K562 (cell line): ENCODE data around the gene STX2. TPM values are rescaled to one million over a fixed set of nuclear protein-coding genes. Genes with fewer than 3 reads are reported as not detected.

Experiments
- CAMTA2 ChIP-seq: fragments of 250-450 bp; sonication (Bioruptor Pico); conservative IDR thresholded peaks from 2 replicates; pipeline ENCODE4 v1.5.1; 2022
- DPF2 ChIP-seq: fragments of 450-650 bp; IDR thresholded peaks from 2 replicates; pipeline ENCODE4 v1.6.1; 2016
- E4F1 ChIP-seq: fragments of 250-450 bp; sonication (Bioruptor Pico); IDR thresholded peaks from 2 replicates; pipeline ENCODE4 v1.5.0; 2021; ENCODE audit warnings: mild to moderate bottlenecking, borderline replicate concordance
- FOXP4 ChIP-seq: sonication (generic); formaldehyde crosslinking; IDR thresholded peaks from 2 replicates; pipeline ENCODE4 v1.8.0; 2022; ENCODE audit warnings: mild to moderate bottlenecking, missing genetic modification reagents, borderline replicate concordance
- IFI16 ChIP-seq: fragments of 250-450 bp; sonication (Bioruptor Pico); IDR thresholded peaks from 2 replicates; pipeline ENCODE4 v2.1.2; 2022; ENCODE audit warnings: mild to moderate bottlenecking, inconsistent platforms
- KDM2B ChIP-seq: fragments of 250-450 bp; sonication (Bioruptor Pico); IDR thresholded peaks from 2 replicates; pipeline ENCODE4 v1.8.0; 2021; ENCODE audit warnings: mild to moderate bottlenecking, moderate library complexity
- MAZ ChIP-seq, 2 experiments: fragments of 450-650 bp in 1 of 2; sonication (generic) in 1 of 2; formaldehyde crosslinking; IDR thresholded peaks in 1 of 2; conservative IDR thresholded peaks in 1 of 2; 2 replicates each; pipeline versions ENCODE4 v1.4.0 to v1.5.0; 2020; ENCODE audit warnings: mild to moderate bottlenecking in 1 of 2, missing genetic modification reagents in 1 of 2
- MBD2 ChIP-seq: sonication (generic); IDR thresholded peaks from 2 replicates; pipeline ENCODE4 v1.6.1; 2016; ENCODE audit warnings: low read depth, borderline replicate concordance
- NFRKB ChIP-seq: fragments of 450-650 bp; IDR thresholded peaks from 2 replicates; pipeline ENCODE4 v1.6.1; 2016; ENCODE audit warnings: low read depth
- PURB ChIP-seq: sonication (generic); formaldehyde crosslinking; IDR thresholded peaks from 2 replicates; pipeline ENCODE4 v1.9.0; 2021; ENCODE audit warnings: low read depth, mild to moderate bottlenecking, missing genetic modification reagents
- RBM14 ChIP-seq: fragments of 200-400 bp; formaldehyde crosslinking; IDR thresholded peaks from 2 replicates; pipeline ENCODE4 v1.6.1; 2018; ENCODE audit warnings: low read depth, mild to moderate bottlenecking, low read length, moderate library complexity, borderline replicate concordance; ENCODE audit not compliant: insufficient read depth
- RFX5 ChIP-seq: IDR thresholded peaks from 2 replicates; pipeline ENCODE4 v1.6.1; 2011; ENCODE audit warnings: low read depth, mild to moderate bottlenecking, improper control_type of control experiment, low read length
- SAP30 ChIP-seq: fragments of 200-600 bp; sonication (generic); IDR thresholded peaks from 2 replicates; pipeline ENCODE4 v1.6.1; 2012; ENCODE audit warnings: borderline replicate concordance, low read depth, mild to moderate bottlenecking, moderate library complexity, low read length, control low read depth, inconsistent platforms; ENCODE audit not compliant: insufficient read depth, poor library complexity, severe bottlenecking
- SIN3B ChIP-seq: fragments of 450-650 bp; IDR thresholded peaks from 2 replicates; pipeline ENCODE4 v1.6.1; 2017; ENCODE audit warnings: low read depth, mild to moderate bottlenecking, moderate library complexity
- SMAD4 ChIP-seq: fragments of 250-450 bp; sonication (Bioruptor Pico); conservative IDR thresholded peaks from 2 replicates; pipeline ENCODE4 v1.8.0; 2021; ENCODE audit warnings: inconsistent platforms, mild to moderate bottlenecking, moderate library complexity
- SNRNP70 ChIP-seq: fragments of 200-400 bp; formaldehyde crosslinking; optimal IDR thresholded peaks from 2 replicates; pipeline ENCODE3; 2017; ENCODE audit warnings: low read depth, low read length
- SP2 ChIP-seq: IDR thresholded peaks from 2 replicates; pipeline ENCODE4 v1.6.1; 2011; ENCODE audit warnings: mild to moderate bottlenecking, low read depth, low read length, moderate library complexity; ENCODE audit not compliant: poor library complexity, severe bottlenecking; ENCODE audit errors: extremely low read depth
- SRSF3 ChIP-seq: fragments of 200-400 bp; formaldehyde crosslinking; IDR thresholded peaks from 2 replicates; pipeline ENCODE4 v1.6.1; 2016; ENCODE audit warnings: mild to moderate bottlenecking, low read length, moderate library complexity; ENCODE audit not compliant: insufficient read depth
- SUPT5H ChIP-seq: fragments of 450-650 bp; IDR thresholded peaks from 2 replicates; pipeline ENCODE4 v1.6.1; 2016
- TCF7L2 ChIP-seq: fragments of 150-350 bp; IDR thresholded peaks from 2 replicates; pipeline ENCODE4 v1.6.1; 2016; ENCODE audit warnings: low read depth, mild to moderate bottlenecking, low read length, moderate library complexity
- ZBTB34 ChIP-seq: fragments of 250-450 bp; sonication (Bioruptor Pico); IDR thresholded peaks from 2 replicates; pipeline ENCODE4 v1.8.0; 2021; ENCODE audit warnings: mild to moderate bottlenecking, moderate library complexity
- ZBTB7A ChIP-seq: IDR thresholded peaks from 2 replicates; pipeline ENCODE4 v1.6.1; 2011; ENCODE audit warnings: low read depth, mild to moderate bottlenecking, low read length, moderate library complexity, borderline replicate concordance; ENCODE audit not compliant: control insufficient read depth
- ZFP30 ChIP-seq: fragments of 250-450 bp; sonication (Bioruptor Pico); IDR thresholded peaks from 2 replicates; pipeline ENCODE4 v1.8.0; 2022; ENCODE audit warnings: moderate library complexity, mild to moderate bottlenecking, inconsistent platforms, borderline replicate concordance
- ZNF347 ChIP-seq: fragments of 450-650 bp; formaldehyde crosslinking; IDR thresholded peaks from 2 replicates; pipeline ENCODE4 v1.4.0; 2020; ENCODE audit warnings: low read depth, mild to moderate bottlenecking, moderate library complexity
- polyA plus RNA-seq, 8 experiments: library from polyadenylated mRNA; depleted of rRNA in 4 of 8; stranded (reverse) in 5 of 8; unstranded in 3 of 8; fragments of >200 nt; fragmentation: Nextera tagmentation in 2 of 8; fragmentation: Illumina TruSeq in 1 of 8; extraction: Ambion mirVana in 2 of 8; extraction: Trizol in 1 of 8; gene quantifications; 2 replicates each; pipeline versions ENCODE4 v1.2.1 to v1.2.3, GENCODE V29; 2011 to 2014; ENCODE audit warnings: inconsistent platforms in 1 of 8, missing spikeins in 1 of 8
- total RNA-seq, 7 experiments: library from RNA; depleted of rRNA in 6 of 7; stranded (reverse); fragments of >200 nt in 6 of 7; fragmentation: Illumina TruSeq in 2 of 7; extraction: Trizol in 2 of 7; gene quantifications; 2 replicates each; pipeline versions ENCODE4 v1.2.1 to v1.2.3, GENCODE V29; 2011 to 2021; ENCODE audit warnings: low replicate concordance in 1 of 7

Gene STX2
- total and polyA plus RNA-seq, 9 of the 15 experiments (the other 6 are each of a cell fraction or from before 2014, with no cell fraction given): 22.2 to 54.6 (median 30.8) TPM

- no peak for TF ChIP-seq MAZ (CRISPR knock-in tag; conservative IDR thresholded peaks at IDR 0.05 in 1 of 2, IDR thresholded peaks at IDR 0.05 in 1 of 2)
- no peak for TF ChIP-seq ZBTB34 (CRISPR knock-in tag)
- TF ChIP-seq ZBTB7A: no peak
- TF ChIP-seq SRSF3: no peak
- TF ChIP-seq RBM14: no peak
- no peak for TF ChIP-seq E4F1 (CRISPR knock-in tag)
- no peak for TF ChIP-seq TCF7L2
- TF ChIP-seq NFRKB: no peak
- no peak for TF ChIP-seq SMAD4 (CRISPR knock-in tag)
- TF ChIP-seq RFX5: no peak
- TF ChIP-seq IFI16 (CRISPR knock-in tag): no peak
- TF ChIP-seq SIN3B: no peak
- no peak for TF ChIP-seq SP2
- no peak for TF ChIP-seq SAP30
- no peak for TF ChIP-seq PURB (CRISPR knock-in tag)
- no peak for TF ChIP-seq CAMTA2 (CRISPR knock-in tag)
- no peak for TF ChIP-seq DPF2
- TF ChIP-seq ZNF347: no peak
- no peak for TF ChIP-seq FOXP4
- no peak for TF ChIP-seq MBD2
- no peak for TF ChIP-seq SNRNP70
- no peak for TF ChIP-seq KDM2B (CRISPR knock-in tag)
- no peak for TF ChIP-seq ZFP30 (CRISPR knock-in tag)
- no peak for TF ChIP-seq SUPT5H
Measured at GRCh38 chr12:130765186-130765659, 73.8 kb downstream of the STX2 start (continued).
